Measurements from ENCODE around the gene MTUS2. TPM values are rescaled to one million over a fixed set of nuclear protein-coding genes. Genes with fewer than 3 reads are reported as not detected.

Gene MTUS2
- total and polyA plus RNA-seq, 2 of the 8 experiments (the other 6 are each of a cell fraction or from before 2014, with no cell fraction given): 0.18 to 0.80 TPM

GRCh38 chr13:29099781-29100406, 279.8 kb downstream of the MTUS2 start:
- CTCF ChIA-PET (ENCODE audit: partially characterized antibody): no interaction called here
- H2BK15ac ChIP-seq (ENCODE audit: low read length): no peak overlapping the region
- H4K20me1 ChIP-seq (replicated peaks in 1 of 2; ENCODE audit: control insufficient read depth in 1 of 2, insufficient read depth in 2 of 2, low read length in 2 of 2): no peaks in the 10 kb centered on the region
- no peak overlapping the region for H3K9ac ChIP-seq (replicated peaks in 1 of 4; ENCODE audit: extremely low read depth in 1 of 4, low read depth in 3 of 4, low read length in 3 of 4)
- H3K4me1 ChIP-seq (replicated peaks in 1 of 4; ENCODE audit: control insufficient read depth in 3 of 4, insufficient read depth in 4 of 4, low read length in 3 of 4): no peaks in the 10 kb centered on the region
- WGBS, 2 experiments (ENCODE audit: extremely low coverage in 1 of 2, insufficient coverage in 1 of 2, insufficient read length in 1 of 2, insufficient replicate concordance in 2 of 2, low coverage in 1 of 2, low lambda C conversion rate in 2 of 2, missing lambda C conversion rate in 1 of 2): 64% methylated on average over 2 of the region's 2 CpGs; no CpG with 5 or more reads in 1 of the 2 experiments
- H3K36me3 ChIP-seq (ENCODE audit: control insufficient read depth in 2 of 4, insufficient read depth in 4 of 4, low read length in 3 of 4): no peaks in the 10 kb centered on the region
- H3K4me2 ChIP-seq (ENCODE audit: insufficient read depth in 1 of 2, low read depth in 2 of 2, low read length in 2 of 2): no peak overlapping the region
- no peak overlapping the region for H3K56ac ChIP-seq (replicated peaks; ENCODE audit: insufficient read length, low read depth, low read length)
- H3K79me2 ChIP-seq (ENCODE audit: control insufficient read depth in 1 of 2, insufficient read depth in 2 of 2, low read length in 2 of 2): no peaks in the 10 kb centered on the region
- no peaks in the 10 kb centered on the region for H3K23me2 ChIP-seq (ENCODE audit: low read depth, low read length)
- no peak overlapping the region for H2AK5ac ChIP-seq (ENCODE audit: low read depth, low read length)
- no peak for DNase-seq (ENCODE audit: low read depth in 1 of 2, low spot score in 2 of 2)
- no peaks in the 10 kb centered on the region for H3K27me3 ChIP-seq (replicated peaks in 1 of 4; ENCODE audit: control insufficient read depth in 3 of 4, extremely low read depth in 1 of 4, insufficient read depth in 3 of 4, low read length in 3 of 4)
- no peak overlapping the region for H3K4ac ChIP-seq (replicated peaks; ENCODE audit: insufficient read length, low read depth, low read length)
- no peak overlapping the region for H2BK5ac ChIP-seq (ENCODE audit: low read depth, low read length)
- no peak overlapping the region for H3K27ac ChIP-seq (ENCODE audit: low read depth, low read length)
- H3K18ac ChIP-seq (ENCODE audit: extremely low read depth, low read length): no peak overlapping the region
- no peak for FAIRE-seq
- no peak overlapping the region for H3K4me3 ChIP-seq (ENCODE audit: extremely low read depth in 1 of 4, insufficient read depth in 2 of 4, low read depth in 3 of 4, low read length in 4 of 4)
- no peak overlapping the region for H3K14ac ChIP-seq (ENCODE audit: insufficient read length)
- no peak overlapping the region for H2AFZ ChIP-seq (ENCODE audit: low read length)
- POLR2A ChIA-PET (ENCODE audit: partially characterized antibody): no interaction called here
- no peak for TF ChIP-seq CTBP2 (IDR thresholded peaks at IDR 0.05; ENCODE audit: borderline replicate concordance, insufficient read depth, insufficient read length, low read length)
- TF ChIP-seq BCL11A (IDR thresholded peaks at IDR 0.05; ENCODE audit: low read depth in 2 of 2, low read length in 2 of 2): no peak
- no peak for TF ChIP-seq TAF1 (IDR thresholded peaks at IDR 0.05; ENCODE audit: low read depth, low read length)
- TF ChIP-seq PHF8 (conservative IDR thresholded peaks at IDR 0.05; ENCODE audit: low read depth, low read length): no peak
- no peak for TF ChIP-seq SUZ12 (IDR thresholded peaks at IDR 0.05; ENCODE audit: low read length)
- TF ChIP-seq CEBPB (IDR thresholded peaks at IDR 0.05; ENCODE audit: low read depth, low read length): no peak
- TF ChIP-seq KDM4A (IDR thresholded peaks at IDR 0.05; ENCODE audit: low read depth, low read length, severe bottlenecking): no peak
- H2BK20ac ChIP-seq (ENCODE audit: low read length): no peak overlapping the region
- H4K91ac ChIP-seq (replicated peaks; ENCODE audit: insufficient read length, low read length): no peak overlapping the region
- no peak overlapping the region for H2BK12ac ChIP-seq (ENCODE audit: low read depth, low read length)
- no peak overlapping the region for H3K23ac ChIP-seq (ENCODE audit: insufficient read length)
- no peaks in the 10 kb centered on the region for H3K79me1 ChIP-seq (ENCODE audit: low read depth, low read length)
- no peaks in the 10 kb centered on the region for H3K9me3 ChIP-seq (ENCODE audit: insufficient read depth in 2 of 2, low read depth in 1 of 2, low read length in 1 of 2)
- H4K8ac ChIP-seq (ENCODE audit: extremely low read depth, insufficient read depth, low read length): no peak overlapping the region
- H2BK120ac ChIP-seq (replicated peaks; ENCODE audit: low read depth, low read length): no peak overlapping the region
- H4K5ac ChIP-seq (ENCODE audit: insufficient read length, low read depth, low read length): no peak overlapping the region
